HepG2 (cell line): ENCODE data around the gene TOP2A. TPM values are rescaled to one million over a fixed set of nuclear protein-coding genes. Genes with fewer than 3 reads are reported as not detected.

Experiments used
- ATAC-seq: fragments of 200-7000 bp; cut with Tn5 transposase; 3 replicates; pipeline ENCODE4 v1.9.1; 2020; ENCODE audit warnings: mild to moderate bottlenecking, moderate library complexity
- BruUV-seq: library from RNA; stranded (reverse); fragments of 400-500 nt; replicated peaks from 2 replicates; lab custom pipeline; 2021; lab: Mats Ljungman, UMichigan
- CTCF ChIA-PET: fragments of 300-600 bp; formaldehyde crosslinking; extraction: SDS; loops from one replicate; lab custom pipeline; 2021; ENCODE audit warnings: low total read pairs, inconsistent platforms, low intra/inter-chr PET ratio; lab: Yijun Ruan, JAX
- POLR2A ChIA-PET: fragments of 350-600 bp; sonication (Branson Sonifier 250); formaldehyde crosslinking; loops from one replicate; lab custom pipeline; 2020; ENCODE audit warnings: antibody characterized with exemption, inconsistent platforms; lab: Yijun Ruan, JAX
- DNase-seq: peaks from one replicate; pipeline ENCODE4 v3.0.0-alpha.2; 2015; ENCODE audit warnings: low spot score
- FAIRE-seq: peaks from 3 replicates; lab custom pipeline; 2011; peaks lifted over from hg19 to GRCh38; lab: Jason Lieb, UNC
- H2AFZ ChIP-seq: one replicate; pipeline ENCODE4 v1.6.1; 2011; ENCODE audit warnings: low read length, inconsistent platforms
- H3K27ac ChIP-seq: fragments of 300-600 bp; 3 replicates; pipeline ENCODE4 v1.8.0; 2011; ENCODE audit warnings: mixed run types, mild to moderate bottlenecking, mixed read lengths, low read length, inconsistent platforms; ENCODE audit not compliant: insufficient read depth; ENCODE audit errors: extremely low read length
- H3K27me3 ChIP-seq, 2 experiments: fragments of 200-600 bp in 1 of 2; 2 replicates in 1 of 2; 3 replicates in 1 of 2; pipeline versions ENCODE4 v1.6.0 to v1.8.0; 2011; ENCODE audit warnings: low read length in 2 of 2, mild to moderate bottlenecking in 2 of 2, moderate library complexity in 2 of 2, inconsistent platforms in 1 of 2; ENCODE audit not compliant: insufficient read depth in 2 of 2, control insufficient read depth in 1 of 2
- H3K36me3 ChIP-seq, 2 experiments: fragments of 200-600 bp in 1 of 2; replicated peaks in 1 of 2; 2 replicates in 1 of 2; 3 replicates in 1 of 2; pipeline versions ENCODE4 v1.5.1 to v1.8.0; 2011; ENCODE audit warnings: low read length in 2 of 2, inconsistent platforms in 1 of 2; ENCODE audit not compliant: insufficient read depth in 2 of 2, control insufficient read depth in 1 of 2
- H3K4me1 ChIP-seq: 2 replicates; pipeline ENCODE4 v1.5.1; 2012; ENCODE audit warnings: low read length, inconsistent platforms; ENCODE audit not compliant: insufficient read depth
- H3K4me2 ChIP-seq: 2 replicates; pipeline ENCODE4 v1.6.0; 2011; ENCODE audit warnings: low read depth, low read length, inconsistent platforms
- H3K4me3 ChIP-seq, 3 experiments: fragments of 200-600 bp in 1 of 3; sonication (generic), shearing (Covaris generic) in 1 of 3; replicated peaks in 1 of 3; 2 replicates each; pipeline ENCODE4 v1.5.1; 2011 to 2016; ENCODE audit warnings: low read length in 3 of 3, inconsistent platforms in 2 of 3, low read depth in 2 of 3, mild to moderate bottlenecking in 2 of 3, control low read depth in 1 of 3, mixed read lengths in 1 of 3; ENCODE audit not compliant: insufficient read depth in 1 of 3
- H3K79me2 ChIP-seq: one replicate; pipeline ENCODE4 v1.6.1; 2011; ENCODE audit warnings: low read length, inconsistent platforms; ENCODE audit not compliant: insufficient read depth
- H3K9ac ChIP-seq: 2 replicates; pipeline ENCODE4 v1.6.0; 2011; ENCODE audit warnings: mild to moderate bottlenecking, low read depth, low read length, inconsistent platforms; ENCODE audit not compliant: insufficient read depth
- H3K9me3 ChIP-seq: 2 replicates; pipeline ENCODE4 v1.5.1; 2012; ENCODE audit warnings: mild to moderate bottlenecking, low read length
- H4K20me1 ChIP-seq: 2 replicates; pipeline ENCODE4 v1.6.0; 2011; ENCODE audit warnings: inconsistent platforms, mild to moderate bottlenecking, low read length, moderate library complexity; ENCODE audit not compliant: insufficient read depth
- BCL6 ChIP-seq: IDR thresholded peaks from 2 replicates; pipeline ENCODE4 v1.6.1; 2016; ENCODE audit warnings: missing genetic modification reagents, missing compliant biosample characterization
- TEAD3 ChIP-seq: optimal IDR thresholded peaks from 2 replicates; pipeline ENCODE3; 2016; ENCODE audit warnings: borderline replicate concordance
- ZFX ChIP-seq: sonication (generic); formaldehyde crosslinking; IDR thresholded peaks from 2 replicates; pipeline ENCODE4 v1.4.0; 2020; ENCODE audit warnings: mild to moderate bottlenecking, low read depth, missing genetic modification reagents, moderate library complexity
- ZNF20 ChIP-seq: sonication (generic); formaldehyde crosslinking; IDR thresholded peaks from 2 replicates; pipeline ENCODE4 v1.4.0; 2020; ENCODE audit warnings: mild to moderate bottlenecking, moderate library complexity, missing genetic modification reagents
- ZNF770 ChIP-seq: sonication (generic); formaldehyde crosslinking; IDR thresholded peaks from 2 replicates; pipeline ENCODE4 v1.5.0; 2020; ENCODE audit warnings: mild to moderate bottlenecking, missing genetic modification reagents
- WGBS: methylation state at CpG from one replicate; pipeline ENCODE4 v1.1.6; 2017; ENCODE audit warnings: low lambda C conversion rate; 5-methylcytosine and 5-hydroxymethylcytosine counted together
- in situ Hi-C: cut with HindIII; loops from 2 replicates; pipeline ENCODE4 v1.10.0; 2017; ENCODE audit warnings: low pct_unique_long_range_greater_than_20kb; ENCODE audit not compliant: extremely low pct_ligation_motif_present
- intact Hi-C: fragments of 100-400 bp; cut with micrococcal nuclease; formaldehyde crosslinking; loops from one replicate; pipeline ENCODE4 v1.10.0; 2022; ENCODE audit not compliant: unreplicated experiment
- polyA plus RNA-seq, 8 experiments: library from polyadenylated mRNA; depleted of rRNA in 3 of 8; stranded (reverse) in 7 of 8; unstranded in 1 of 8; fragments of >200 nt; fragmentation: Illumina TruSeq in 4 of 8; extraction: Trizol in 4 of 8; gene quantifications; 2 replicates each; pipeline versions ENCODE4 v1.2.1 to v1.2.3, GENCODE V29; 2011 to 2016; ENCODE audit warnings: low read depth in 4 of 8, missing spikeins in 1 of 8, mixed read lengths in 1 of 8; ENCODE audit not compliant: insufficient read depth in 1 of 8
- total RNA-seq, 5 experiments: library from RNA; depleted of rRNA; stranded (reverse); fragments of >200 nt; fragmentation: Illumina TruSeq; extraction: Trizol; gene quantifications; 2 replicates each; pipeline ENCODE4 v1.2.3, GENCODE V29; 2016; ENCODE audit warnings: low read depth in 1 of 5

Gene TOP2A
- total and polyA plus RNA-seq, 2 of the 13 experiments (the other 11 are each of a cell fraction or from before 2014, with no cell fraction given): 108 to 327 TPM

GRCh38 chr17:40459636-40460603, 42.2 kb upstream of the TOP2A start:
- DNase-seq (no peak), ATAC-seq (no peak), FAIRE-seq (no peak)
- Histone ChIP-seq H3K36me3 (peaks cover 0 to 4% of the 10 kb centered on the region in 2 experiments; a peak in 2 of 5 replicates), H2AFZ (no peak overlapping the region), H3K4me2 (no peak overlapping the region), H3K79me2 (no peaks in the 10 kb centered on the region), H3K27ac (no peak overlapping the region), H4K20me1 (no peaks in the 10 kb centered on the region), H3K4me3 (no peak overlapping the region), H3K9me3 (no peaks in the 10 kb centered on the region), H3K9ac (no peak overlapping the region; the same call in 1 of the 2 replicates), H3K4me1 (peaks cover 52% of the 10 kb centered on the region), H3K27me3 (peaks cover 3 to 11% of the 10 kb centered on the region in 2 experiments)
- TF ChIP-seq TEAD3 (CRISPR knock-in tag) (no peak), BCL6 (peak; percentile 47; the same call in 1 of the 2 replicates), ZFX (CRISPR knock-in tag) (peak; percentile 24; the same call in 1 of the 2 replicates), ZNF770 (no peak), ZNF20 (CRISPR knock-in tag) (no peak)
- ChIA-PET CTCF (no interaction called here), POLR2A (interaction anchor here (0.9 to 1.3 kb wide), 2 partner anchors 11 to 100 kb away, joined by 3 read pairs; no protein-coding TSS in a partner anchor)
- intact Hi-C loops (no loop called here), in situ Hi-C loops (no loop called here)
- BruUV-seq: no TSS peak
- 29% methylated on average over 8 of the region's 8 CpGs for WGBS
